ENCODE measurements around the gene EXOC6.

GRCh38 chr10:92991513-92991912 lies 143.2 kb downstream of the EXOC6 start:
- TF ChIP-seq ELK4 (IDR thresholded peaks at IDR 0.05; ENCODE audit: borderline replicate concordance, low read depth, low read length), result no peak
- TF ChIP-seq ZSCAN30 (tag by site-specific recombination; IDR thresholded peaks at IDR 0.05), result no peak
- TF ChIP-seq ZBTB21 (tag by site-specific recombination; IDR thresholded peaks at IDR 0.05), result no peak
- no peak for TF ChIP-seq ZNF529 (tag by site-specific recombination; IDR thresholded peaks at IDR 0.05; ENCODE audit: insufficient replicate concordance)
- TF ChIP-seq, protein P1, sequence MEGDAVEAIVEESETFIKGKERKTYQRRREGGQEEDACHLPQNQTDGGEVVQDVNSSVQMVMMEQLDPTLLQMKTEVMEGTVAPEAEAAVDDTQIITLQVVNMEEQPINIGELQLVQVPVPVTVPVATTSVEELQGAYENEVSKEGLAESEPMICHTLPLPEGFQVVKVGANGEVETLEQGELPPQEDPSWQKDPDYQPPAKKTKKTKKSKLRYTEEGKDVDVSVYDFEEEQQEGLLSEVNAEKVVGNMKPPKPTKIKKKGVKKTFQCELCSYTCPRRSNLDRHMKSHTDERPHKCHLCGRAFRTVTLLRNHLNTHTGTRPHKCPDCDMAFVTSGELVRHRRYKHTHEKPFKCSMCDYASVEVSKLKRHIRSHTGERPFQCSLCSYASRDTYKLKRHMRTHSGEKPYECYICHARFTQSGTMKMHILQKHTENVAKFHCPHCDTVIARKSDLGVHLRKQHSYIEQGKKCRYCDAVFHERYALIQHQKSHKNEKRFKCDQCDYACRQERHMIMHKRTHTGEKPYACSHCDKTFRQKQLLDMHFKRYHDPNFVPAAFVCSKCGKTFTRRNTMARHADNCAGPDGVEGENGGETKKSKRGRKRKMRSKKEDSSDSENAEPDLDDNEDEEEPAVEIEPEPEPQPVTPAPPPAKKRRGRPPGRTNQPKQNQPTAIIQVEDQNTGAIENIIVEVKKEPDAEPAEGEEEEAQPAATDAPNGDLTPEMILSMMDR (tag by site-specific recombination; IDR thresholded peaks at IDR 0.05), result no peak
- no peak for TF ChIP-seq PRDM10 (tag by site-specific recombination; IDR thresholded peaks at IDR 0.05)
- no peak for TF ChIP-seq ZNF148 (tag by site-specific recombination; IDR thresholded peaks at IDR 0.05; ENCODE audit: borderline replicate concordance)
- no peak for TF ChIP-seq ZNF274 (IDR thresholded peaks at IDR 0.05; ENCODE audit: low read length)
- TF ChIP-seq ZNF274 (tag by site-specific recombination; IDR thresholded peaks at IDR 0.05; ENCODE audit: borderline replicate concordance), result no peak
- no peak for TF ChIP-seq PRDM4 (tag by site-specific recombination; IDR thresholded peaks at IDR 0.05)
- TF ChIP-seq ZNF280C (tag by site-specific recombination; IDR thresholded peaks at IDR 0.05), result no peak
- TF ChIP-seq, protein P2, sequence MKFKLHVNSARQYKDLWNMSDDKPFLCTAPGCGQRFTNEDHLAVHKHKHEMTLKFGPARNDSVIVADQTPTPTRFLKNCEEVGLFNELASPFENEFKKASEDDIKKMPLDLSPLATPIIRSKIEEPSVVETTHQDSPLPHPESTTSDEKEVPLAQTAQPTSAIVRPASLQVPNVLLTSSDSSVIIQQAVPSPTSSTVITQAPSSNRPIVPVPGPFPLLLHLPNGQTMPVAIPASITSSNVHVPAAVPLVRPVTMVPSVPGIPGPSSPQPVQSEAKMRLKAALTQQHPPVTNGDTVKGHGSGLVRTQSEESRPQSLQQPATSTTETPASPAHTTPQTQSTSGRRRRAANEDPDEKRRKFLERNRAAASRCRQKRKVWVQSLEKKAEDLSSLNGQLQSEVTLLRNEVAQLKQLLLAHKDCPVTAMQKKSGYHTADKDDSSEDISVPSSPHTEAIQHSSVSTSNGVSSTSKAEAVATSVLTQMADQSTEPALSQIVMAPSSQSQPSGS (tag by site-specific recombination; IDR thresholded peaks at IDR 0.05; ENCODE audit: low read depth), result no peak

Data from HEK293 (cell line).